Endothelial cell of umbilical vein (primary cell): ENCODE data around the gene ACOX3. TPM values are rescaled to one million over a fixed set of nuclear protein-coding genes. Genes with fewer than 3 reads are reported as not detected.

Experiments
- BruUV-seq: library from RNA; stranded (reverse); fragments of 400-500 nt; replicated peaks from 2 replicates; lab custom pipeline; 2021; lab: Mats Ljungman, UMichigan
- CTCF ChIA-PET: fragments of 300-600, 350-600 bp; sonication (Branson Sonifier 250); formaldehyde crosslinking; loops from one replicate; lab custom pipeline; 2021; ENCODE audit warnings: antibody characterized with exemption, inconsistent platforms; lab: Charles Lee
- POLR2A ChIA-PET: fragments of 300-600, 350-600 bp; sonication (Branson Sonifier 250); formaldehyde crosslinking; loops from one replicate; lab custom pipeline; 2021; ENCODE audit warnings: antibody characterized with exemption, inconsistent platforms; lab: Charles Lee
- DNase-seq: peaks from one replicate; pipeline ENCODE4 v3.0.0-alpha.2; 2011; ENCODE audit warnings: low read depth, low spot score
- FAIRE-seq: peaks from 2 replicates; lab custom pipeline; 2011; peaks lifted over from hg19 to GRCh38; lab: Jason Lieb, UNC
- H2AFZ ChIP-seq: 2 replicates; pipeline ENCODE4 v1.6.0; 2012; ENCODE audit warnings: low read depth, low read length, control low read depth, inconsistent platforms
- H3K27ac ChIP-seq: 2 replicates; pipeline ENCODE4 v1.5.1; 2011; ENCODE audit warnings: low read depth, mild to moderate bottlenecking, control low read depth, low read length, moderate library complexity; ENCODE audit not compliant: insufficient read depth
- H3K27me3 ChIP-seq, 2 experiments: 2 replicates each; pipeline versions ENCODE4 v1.6.0 to v1.6.1; 2011; ENCODE audit warnings: low read length in 2 of 2, mixed read lengths in 1 of 2; ENCODE audit not compliant: control insufficient read depth in 2 of 2, insufficient read depth in 2 of 2
- H3K36me3 ChIP-seq, 2 experiments: 2 replicates in 1 of 2; 3 replicates in 1 of 2; pipeline ENCODE4 v1.5.1; 2011; ENCODE audit warnings: low read length in 2 of 2, mild to moderate bottlenecking in 1 of 2, moderate library complexity in 1 of 2; ENCODE audit not compliant: control insufficient read depth in 2 of 2, insufficient read depth in 2 of 2; ENCODE audit errors: extremely low read depth in 1 of 2
- H3K4me1 ChIP-seq: 3 replicates; pipeline ENCODE4 v1.5.1; 2011; ENCODE audit warnings: mild to moderate bottlenecking, low read length; ENCODE audit not compliant: control insufficient read depth, insufficient read depth; ENCODE audit errors: extremely low read depth
- H3K4me2 ChIP-seq: 2 replicates; pipeline ENCODE4 v1.6.1; 2011; ENCODE audit warnings: low read length, control low read depth, mixed read lengths; ENCODE audit not compliant: insufficient read depth
- H3K4me3 ChIP-seq, 3 experiments: fragments of 200-600 bp in 1 of 3; sonication (generic), shearing (Covaris generic) in 1 of 3; replicated peaks in 1 of 3; 2 replicates each; pipeline ENCODE4 v1.5.1; 2011 to 2016; ENCODE audit warnings: control low read depth in 3 of 3, low read length in 3 of 3, mild to moderate bottlenecking in 2 of 3, inconsistent platforms in 1 of 3, low read depth in 1 of 3, moderate library complexity in 1 of 3; ENCODE audit not compliant: insufficient read depth in 1 of 3
- H3K79me2 ChIP-seq: 2 replicates; pipeline ENCODE4 v1.6.0; 2012; ENCODE audit warnings: low read length, inconsistent platforms; ENCODE audit not compliant: control insufficient read depth, insufficient read depth
- H3K9ac ChIP-seq: replicated peaks from 2 replicates; pipeline ENCODE3; 2011; ENCODE audit warnings: low read length, control low read depth; ENCODE audit not compliant: insufficient read depth; ENCODE audit errors: extremely low read depth
- H3K9me1 ChIP-seq: replicated peaks from 3 replicates; pipeline ENCODE4 v1.6.0; 2011; ENCODE audit warnings: mild to moderate bottlenecking, low read length; ENCODE audit not compliant: control insufficient read depth, insufficient read depth; ENCODE audit errors: extremely low read depth
- H3K9me3 ChIP-seq: replicated peaks from 2 replicates; pipeline ENCODE4 v1.5.1; 2012; ENCODE audit warnings: low read length, inconsistent platforms; ENCODE audit not compliant: control insufficient read depth, insufficient read depth
- H4K20me1 ChIP-seq: replicated peaks from 2 replicates; pipeline ENCODE3; 2011; ENCODE audit warnings: mild to moderate bottlenecking, low read length; ENCODE audit not compliant: control insufficient read depth, insufficient read depth; ENCODE audit errors: extremely low read depth
- EZH2 ChIP-seq: IDR thresholded peaks from 2 replicates; pipeline ENCODE4 v1.6.1; 2012; ENCODE audit warnings: borderline replicate concordance, low read depth, mild to moderate bottlenecking, moderate library complexity, low read length, inconsistent platforms; ENCODE audit not compliant: severe bottlenecking
- FOS ChIP-seq: IDR thresholded peaks from 2 replicates; pipeline ENCODE4 v1.6.1; 2011; ENCODE audit warnings: mild to moderate bottlenecking, low read length, moderate library complexity, borderline replicate concordance; ENCODE audit not compliant: insufficient read depth
- GATA2 ChIP-seq: IDR thresholded peaks from 2 replicates; pipeline ENCODE4 v1.7.0; 2011; ENCODE audit warnings: low read depth, mild to moderate bottlenecking, moderate library complexity, mixed read lengths, low read length; ENCODE audit not compliant: insufficient read length, insufficient read depth
- JUN ChIP-seq: IDR thresholded peaks from 2 replicates; pipeline ENCODE4 v1.6.1; 2011; ENCODE audit warnings: borderline replicate concordance, low read depth; ENCODE audit not compliant: insufficient read length, insufficient read depth
- MYC ChIP-seq: IDR thresholded peaks from one replicate; pipeline ENCODE4 v1.6.1; 2011; ENCODE audit warnings: mild to moderate bottlenecking, low read depth, low read length
- POLR2A ChIP-seq: IDR thresholded peaks from 2 replicates; pipeline ENCODE4 v1.6.1; 2012; ENCODE audit warnings: low read depth, mild to moderate bottlenecking, control low read depth, low read length
- POLR2AphosphoS5 ChIP-seq: IDR thresholded peaks from 2 replicates; pipeline ENCODE4 v1.6.1; 2012; ENCODE audit warnings: low read depth, mild to moderate bottlenecking, control low read depth, low read length, moderate library complexity; ENCODE audit not compliant: insufficient read depth
- dilution Hi-C: fragments of 300-500 bp; cut with MboI; formaldehyde crosslinking; loops from one replicate; pipeline ENCODE4 v1.15.0; 2019; ENCODE audit warnings: low sequenced_read_pairs; ENCODE audit not compliant: extremely low pct_ligation_motif_present
- intact Hi-C: fragments of 100-400 bp; cut with micrococcal nuclease; formaldehyde crosslinking; loops from one replicate; pipeline ENCODE4 v1.10.0; 2022
- polyA plus RNA-seq, 4 experiments: library from polyadenylated mRNA; depleted of rRNA in 3 of 4; stranded (reverse) in 3 of 4; unstranded in 1 of 4; fragments of >200 nt; gene quantifications; 2 replicates each; pipeline versions ENCODE4 v1.2.1 to v1.2.3, GENCODE V29; 2011 to 2012; ENCODE audit warnings: missing spikeins in 1 of 4
- total RNA-seq: library from RNA; stranded (reverse); gene quantifications from 2 replicates; pipeline ENCODE4 v1.2.3, GENCODE V29; 2021
- TF ChIP-seq, protein P1 (sequence below), 2 donors: IDR thresholded peaks; 1 replicate in 1 of 2; 2 replicates in 1 of 2; pipeline ENCODE4 v1.5.1; 2011; ENCODE audit warnings: low read length in 2 of 2, mild to moderate bottlenecking in 2 of 2, moderate library complexity in 2 of 2, control low read depth in 1 of 2, inconsistent platforms in 1 of 2, low read depth in 1 of 2; ENCODE audit not compliant: insufficient read depth in 1 of 2; ENCODE audit errors: extremely low read depth in 1 of 2
- TF ChIP-seq, protein P2 (sequence below): IDR thresholded peaks from 2 replicates; pipeline ENCODE4 v1.6.1; 2011; ENCODE audit not compliant: insufficient read depth, insufficient read length

ACOX3 gene
- total and polyA plus RNA-seq, 2 donors (not counting 3 experiments of a cell fraction or from before 2014, with no cell fraction given) = 13.0 to 26.3 TPM

DNA sequence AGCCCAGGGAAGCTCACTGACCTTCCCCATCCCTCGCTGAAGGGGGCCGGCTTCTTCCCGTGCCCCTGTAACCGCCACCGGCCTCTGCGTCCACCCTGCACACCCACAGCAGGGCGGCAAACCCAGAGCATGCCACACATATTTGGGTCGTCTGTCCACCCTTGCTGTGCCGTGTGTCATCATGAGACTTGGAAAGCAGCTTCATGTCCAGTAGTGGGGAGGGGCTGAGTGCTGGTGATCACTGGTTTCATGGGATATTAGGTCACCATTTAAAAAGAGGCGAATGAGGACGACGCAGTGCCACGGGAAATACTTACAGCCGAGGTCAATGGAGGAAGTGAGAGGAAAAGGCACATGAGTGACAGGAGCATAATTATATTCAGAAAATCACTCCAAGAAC is 96.1 kb downstream of the ACOX3 start:
- no peak overlapping the region for H3K4me2 ChIP-seq
- TF ChIP-seq FOS (no peak), POLR2A (no peak), POLR2AphosphoS5 (no peak), MYC (no peak), EZH2 (no peak)
- no peak overlapping the region for H2AFZ ChIP-seq
- no peak for DNase-seq
- intact Hi-C loops = no loop called here
- CTCF ChIA-PET = interaction anchor here (1.3 to 1.6 kb wide), 2 partner anchors 13 to 19 kb away, joined by 4 read pairs; no protein-coding TSS in a partner anchor
- H3K9ac ChIP-seq = no peak overlapping the region
- no peak overlapping the region for H3K27ac ChIP-seq
- no peaks in the 10 kb centered on the region for H3K9me3 ChIP-seq
- POLR2A ChIA-PET = no interaction called here
- H3K4me3 ChIP-seq = no peak overlapping the region
- no peaks in the 10 kb centered on the region for H3K4me1 ChIP-seq
- peaks cover under 1 to 3% of the 10 kb centered on the region in 2 experiments for H3K27me3 ChIP-seq
- BruUV-seq = no TSS peak
- H3K9me1 ChIP-seq = no peaks in the 10 kb centered on the region
- no peaks in the 10 kb centered on the region for H3K79me2 ChIP-seq
- dilution Hi-C loops = no loop called here
- no peaks in the 10 kb centered on the region for H3K36me3 ChIP-seq
- no peaks in the 10 kb centered on the region for H4K20me1 ChIP-seq
- FAIRE-seq = no peak

DNA sequence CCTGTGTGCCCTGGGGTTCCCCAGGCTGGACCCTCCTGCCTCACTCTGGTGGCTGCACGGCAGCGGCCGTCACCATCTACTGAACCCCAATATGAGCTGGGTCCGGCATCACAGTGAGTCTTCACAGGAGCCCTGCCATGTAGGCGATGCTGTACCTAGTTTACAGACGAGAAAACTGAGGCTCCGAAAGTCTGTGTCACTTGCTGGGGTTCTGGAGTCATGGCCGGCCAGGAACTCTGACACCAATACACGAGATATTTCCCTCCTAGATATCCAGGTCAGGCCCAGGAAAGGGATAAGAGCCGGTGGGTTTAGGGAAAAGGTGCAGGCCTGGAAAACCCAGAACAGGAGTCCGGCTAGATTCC is 96.6 kb downstream of the ACOX3 start:
- ChIA-PET POLR2A (no interaction called here), CTCF (interaction anchor here (1.0 to 1.6 kb wide), 4 partner anchors 8 to 59 kb away, joined by 3 to 4 read pairs (median 4); no protein-coding TSS in a partner anchor)
- no peak overlapping the region for H3K4me3 ChIP-seq
- no peaks in the 10 kb centered on the region for H4K20me1 ChIP-seq
- BruUV-seq = no TSS peak
- intact Hi-C loops (loop anchor here (2.0 kb wide), 1 partner anchor 77 kb away; no protein-coding TSS in a partner anchor), dilution Hi-C loops (no loop called here)
- H3K27ac ChIP-seq = no peak overlapping the region
- FAIRE-seq = no peak
- no peak overlapping the region for H3K9ac ChIP-seq
- H3K36me3 ChIP-seq = no peaks in the 10 kb centered on the region
- no peaks in the 10 kb centered on the region for H3K79me2 ChIP-seq
- no peaks in the 10 kb centered on the region for H3K4me1 ChIP-seq
- H3K27me3 ChIP-seq = peaks cover 3% of the 10 kb centered on the region in 2 experiments
- H3K4me2 ChIP-seq = no peak overlapping the region
- H3K9me3 ChIP-seq = no peaks in the 10 kb centered on the region
- no peak overlapping the region for H2AFZ ChIP-seq
- DNase-seq = no peak
- TF ChIP-seq POLR2AphosphoS5 (no peak), EZH2 (no peak), FOS (no peak), JUN (no peak), GATA2 (no peak), MYC (no peak), POLR2A (no peak)
- TF ChIP-seq, protein P1, sequence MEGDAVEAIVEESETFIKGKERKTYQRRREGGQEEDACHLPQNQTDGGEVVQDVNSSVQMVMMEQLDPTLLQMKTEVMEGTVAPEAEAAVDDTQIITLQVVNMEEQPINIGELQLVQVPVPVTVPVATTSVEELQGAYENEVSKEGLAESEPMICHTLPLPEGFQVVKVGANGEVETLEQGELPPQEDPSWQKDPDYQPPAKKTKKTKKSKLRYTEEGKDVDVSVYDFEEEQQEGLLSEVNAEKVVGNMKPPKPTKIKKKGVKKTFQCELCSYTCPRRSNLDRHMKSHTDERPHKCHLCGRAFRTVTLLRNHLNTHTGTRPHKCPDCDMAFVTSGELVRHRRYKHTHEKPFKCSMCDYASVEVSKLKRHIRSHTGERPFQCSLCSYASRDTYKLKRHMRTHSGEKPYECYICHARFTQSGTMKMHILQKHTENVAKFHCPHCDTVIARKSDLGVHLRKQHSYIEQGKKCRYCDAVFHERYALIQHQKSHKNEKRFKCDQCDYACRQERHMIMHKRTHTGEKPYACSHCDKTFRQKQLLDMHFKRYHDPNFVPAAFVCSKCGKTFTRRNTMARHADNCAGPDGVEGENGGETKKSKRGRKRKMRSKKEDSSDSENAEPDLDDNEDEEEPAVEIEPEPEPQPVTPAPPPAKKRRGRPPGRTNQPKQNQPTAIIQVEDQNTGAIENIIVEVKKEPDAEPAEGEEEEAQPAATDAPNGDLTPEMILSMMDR (IDR thresholded peaks at IDR 0.05; ENCODE audit: extremely low read depth in 1 of 2, insufficient read depth in 1 of 2, low read depth in 1 of 2, low read length in 2 of 2) = no peak
- TF ChIP-seq, protein P2, sequence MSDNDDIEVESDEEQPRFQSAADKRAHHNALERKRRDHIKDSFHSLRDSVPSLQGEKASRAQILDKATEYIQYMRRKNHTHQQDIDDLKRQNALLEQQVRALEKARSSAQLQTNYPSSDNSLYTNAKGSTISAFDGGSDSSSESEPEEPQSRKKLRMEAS = no peak
- no peaks in the 10 kb centered on the region for H3K9me1 ChIP-seq
